Stimulated activated CD8-positive, alpha-beta memory T cell treated with anti-CD3 and anti-CD28 coated beads, Interleukin-12 subunit alpha, Interleukin-12 subunit beta, amount 100 ng/mL, for 24 hours (primary cell): ENCODE data around the gene CCDC50.

Experiments used
- DNase-seq: peaks from one replicate; pipeline ENCODE4 v3.0.0-alpha.2; 2020; ENCODE audit errors: extremely low read depth

The CCDC50 gene

DNA sequence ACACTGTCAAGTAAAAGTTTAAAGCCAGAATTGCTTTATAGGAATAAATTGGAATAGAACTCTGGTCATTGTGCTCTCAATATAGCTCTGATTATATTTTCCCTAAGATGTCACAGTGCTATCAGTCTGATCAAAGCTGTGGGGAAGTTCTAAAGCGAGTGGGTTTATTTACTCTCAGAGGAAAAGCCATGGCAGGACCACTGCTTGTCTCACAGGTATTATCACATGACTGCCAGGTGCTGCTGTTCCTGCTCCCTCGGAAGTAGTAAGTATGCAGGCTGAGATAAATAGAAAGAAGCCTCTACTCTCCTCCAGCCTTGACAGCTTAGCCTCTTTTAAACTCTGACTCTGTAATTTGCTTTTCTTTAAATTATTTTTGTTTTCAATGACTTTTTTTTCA is 50.3 kb downstream of the CCDC50 start:
- no peak for DNase-seq

DNA sequence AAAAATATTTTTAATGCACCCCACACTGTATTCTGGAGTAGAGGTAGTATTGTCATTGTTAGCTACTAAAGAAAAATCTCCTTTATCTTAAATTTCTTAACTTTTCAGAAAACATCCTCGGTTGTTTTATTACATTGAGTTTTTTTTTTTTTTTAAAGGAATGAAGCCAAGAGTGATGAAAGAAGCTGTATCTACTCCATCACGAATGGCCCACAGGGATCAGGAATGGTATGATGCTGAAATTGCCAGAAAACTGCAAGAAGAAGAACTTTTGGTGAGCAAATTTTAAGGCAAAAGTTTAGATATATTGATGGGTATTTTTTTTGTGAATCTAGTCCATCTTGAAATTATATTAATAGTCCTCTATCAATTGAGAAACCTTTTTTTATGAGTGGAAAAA is 50.8 kb downstream of the CCDC50 start:
- no peak for DNase-seq

DNA sequence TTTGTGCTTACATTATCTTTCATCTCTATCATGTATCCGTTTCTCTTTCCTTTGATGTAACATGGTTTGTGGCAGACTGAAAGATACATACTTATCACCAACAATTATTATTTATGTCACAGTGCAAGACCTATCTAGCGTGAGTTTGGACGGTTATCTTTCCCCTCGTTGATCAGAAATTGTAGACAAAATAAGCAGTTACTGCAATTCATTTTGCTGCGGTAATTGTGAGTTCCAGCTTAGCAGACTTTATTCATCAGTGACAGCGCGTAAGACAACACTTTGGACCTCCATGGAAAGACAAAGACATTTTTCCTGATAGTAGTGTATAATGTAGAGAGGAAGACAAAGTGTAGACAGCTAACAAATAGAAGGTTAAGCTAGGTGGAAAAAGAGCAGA is 52.1 kb downstream of the CCDC50 start:
- no peak for DNase-seq

DNA sequence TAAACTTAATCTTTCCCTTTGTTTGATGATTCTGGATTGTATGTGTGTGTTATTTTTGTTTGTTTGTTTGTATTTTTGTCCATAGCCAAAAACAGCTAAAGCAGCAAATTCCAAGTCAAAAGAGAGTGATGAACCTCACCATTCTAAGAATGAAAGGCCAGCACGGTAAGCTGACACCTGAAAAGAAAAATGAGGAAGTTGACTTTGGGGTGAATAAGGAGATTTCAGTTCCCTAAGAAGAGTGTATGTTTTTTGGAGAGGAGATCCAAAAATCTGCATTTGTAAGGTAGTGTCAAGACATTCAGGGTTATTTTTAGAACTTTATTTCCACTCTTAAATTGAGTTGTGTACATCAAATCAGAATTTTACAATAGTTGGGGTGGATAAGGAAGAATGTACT is 53.5 kb downstream of the CCDC50 start:
- no peak for DNase-seq

DNA sequence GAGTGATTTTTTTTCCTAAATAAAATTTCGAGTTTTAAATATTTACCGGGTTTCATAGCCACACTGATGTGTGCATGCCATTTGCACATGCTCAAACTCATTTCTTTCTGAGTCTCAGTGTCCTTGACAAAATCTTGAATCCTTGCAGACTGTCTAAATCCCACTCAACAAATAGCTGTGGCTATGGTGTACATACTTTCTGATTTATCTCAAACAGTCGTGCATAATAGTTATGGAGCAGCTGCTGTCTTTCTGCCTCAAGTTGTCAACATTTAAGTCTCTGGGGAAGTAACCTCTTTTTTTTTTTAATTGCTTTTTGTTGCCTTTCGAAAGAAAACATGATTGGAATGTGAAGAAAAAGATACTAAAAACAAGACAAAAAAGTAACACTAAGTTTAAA is 53.9 kb downstream of the CCDC50 start:
- no peak for DNase-seq

DNA sequence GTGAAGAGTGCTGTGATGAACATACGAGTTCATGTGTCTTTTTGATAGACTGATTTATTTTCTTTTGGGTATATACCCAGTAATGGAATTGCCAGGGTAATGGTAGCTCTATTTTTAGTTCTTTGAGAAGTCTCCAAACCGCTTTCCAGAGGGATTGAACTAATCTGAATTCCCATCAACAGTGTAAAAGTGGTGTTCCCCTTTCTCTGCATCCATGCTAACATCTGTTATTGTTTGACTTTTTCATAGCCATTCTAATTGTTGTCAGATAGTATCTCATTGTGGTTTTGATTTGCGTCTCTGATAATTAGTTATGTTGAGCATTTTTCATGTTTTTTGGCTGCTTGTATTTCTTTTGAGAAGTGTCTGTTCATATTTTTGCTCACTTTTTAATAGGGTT is 55.9 kb downstream of the CCDC50 start:
- DNase-seq: no peak

DNA sequence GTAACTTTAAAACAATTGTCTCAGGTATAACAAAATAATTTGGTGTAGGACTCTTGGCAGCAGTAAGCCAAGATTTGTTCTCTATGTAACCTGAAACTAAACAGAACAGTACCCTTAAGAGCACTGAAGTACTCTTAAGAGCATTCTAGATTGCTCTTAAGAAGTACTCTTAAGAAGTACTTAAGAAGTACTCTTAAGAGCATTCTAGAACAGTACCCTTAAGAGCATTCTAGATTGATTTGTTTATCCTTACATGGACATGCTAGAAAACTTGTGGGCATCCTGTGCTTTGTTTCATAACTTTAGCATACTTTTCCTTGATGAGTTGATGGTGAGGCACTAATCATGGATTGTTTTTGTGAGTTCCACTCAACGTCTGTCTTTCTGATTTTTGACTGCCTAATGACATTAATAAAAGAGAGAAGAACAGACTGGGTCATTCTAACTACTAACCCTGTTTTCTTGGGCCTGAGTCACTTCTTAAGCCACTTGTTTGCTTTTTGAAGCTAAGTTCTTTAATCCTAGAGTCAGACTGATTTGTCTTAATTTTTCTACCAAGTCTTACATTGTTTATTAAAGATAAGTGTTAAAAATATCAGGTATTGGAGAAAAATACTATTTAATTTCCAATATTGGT is 58.4 kb downstream of the CCDC50 start:
- no peak for DNase-seq

DNA sequence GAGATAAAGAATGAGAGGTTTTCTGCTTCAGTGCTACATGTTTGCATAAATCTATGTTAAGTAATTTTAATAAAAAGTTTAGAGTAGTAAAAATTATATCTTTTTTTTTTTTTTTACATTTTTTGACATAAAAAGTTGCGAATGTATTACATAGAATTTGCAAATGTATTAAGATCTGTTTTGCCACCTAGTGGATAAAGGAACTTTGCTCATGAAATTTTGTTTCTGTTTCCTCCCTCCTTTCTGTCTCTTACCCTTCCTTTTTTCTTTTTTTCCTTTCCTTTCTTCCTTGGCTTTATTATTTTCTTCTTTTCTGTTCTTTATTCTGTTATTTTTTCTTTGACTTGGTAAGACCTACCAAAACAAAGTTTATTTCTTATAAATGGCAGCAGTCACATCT is 59.6 kb downstream of the CCDC50 start:
- no peak for DNase-seq

DNA sequence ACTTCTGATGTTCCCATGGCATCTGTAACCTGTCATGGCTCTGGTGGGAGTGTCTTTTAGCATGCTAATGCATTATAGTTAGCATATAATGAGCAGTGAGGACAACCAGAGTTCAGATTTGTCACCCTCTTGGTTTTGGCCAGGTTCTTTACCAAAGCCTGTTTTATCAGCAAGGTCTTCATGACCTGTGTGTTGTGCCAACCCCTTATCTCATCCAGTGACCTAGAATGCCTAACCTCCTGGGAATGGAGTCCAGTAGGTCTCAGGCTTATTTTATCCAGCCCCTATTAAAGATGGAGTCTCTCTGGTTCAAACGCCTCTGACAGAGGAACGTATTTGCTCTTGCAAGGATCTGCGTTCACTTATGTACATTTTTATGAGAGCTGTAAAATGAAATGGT is 61.4 kb downstream of the CCDC50 start:
- DNase-seq: no peak

DNA sequence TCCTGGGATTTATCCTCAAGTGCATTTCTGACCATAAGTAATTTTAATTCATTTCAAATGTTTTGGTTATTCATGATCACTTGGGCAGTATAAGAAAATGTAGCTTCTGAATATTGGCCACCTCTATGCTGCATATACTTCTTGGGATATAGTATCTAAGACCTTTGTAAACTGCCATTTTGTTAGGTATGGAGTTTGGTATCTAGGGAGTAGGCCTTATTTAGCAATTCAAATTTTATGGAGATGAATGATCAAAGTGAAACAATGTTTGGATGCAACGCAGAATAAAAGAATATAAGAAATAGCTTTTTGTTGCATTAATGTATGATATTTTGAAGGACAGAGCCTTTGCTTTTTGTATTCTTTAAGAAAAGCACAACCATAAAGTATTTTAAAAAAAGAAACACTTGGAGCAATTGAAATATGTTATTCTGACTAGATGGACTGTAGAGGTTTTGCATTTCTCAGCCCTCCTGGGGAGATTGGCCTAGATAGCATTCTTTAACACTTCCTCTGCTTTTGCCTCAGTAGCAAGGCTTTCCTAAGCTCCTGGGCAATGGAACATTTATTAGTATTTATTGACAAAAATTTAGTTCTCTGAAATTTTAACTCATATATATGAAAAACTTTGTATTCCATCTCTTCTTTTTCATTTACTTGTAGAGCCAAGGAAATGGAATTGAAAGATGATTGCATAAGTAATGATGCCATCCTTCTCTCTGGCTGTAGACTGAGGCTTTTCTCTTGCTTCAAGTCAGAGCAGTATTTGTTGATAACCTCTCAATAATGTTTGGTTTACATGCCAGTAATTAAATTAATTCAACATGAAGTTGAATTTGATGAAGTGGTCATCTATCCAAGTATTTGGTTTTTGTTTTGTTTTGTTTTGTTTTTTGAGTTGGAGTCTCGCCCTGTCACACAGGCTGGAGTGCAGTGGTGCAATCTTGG is 62.9 kb downstream of the CCDC50 start:
- DNase-seq: no peak

DNA sequence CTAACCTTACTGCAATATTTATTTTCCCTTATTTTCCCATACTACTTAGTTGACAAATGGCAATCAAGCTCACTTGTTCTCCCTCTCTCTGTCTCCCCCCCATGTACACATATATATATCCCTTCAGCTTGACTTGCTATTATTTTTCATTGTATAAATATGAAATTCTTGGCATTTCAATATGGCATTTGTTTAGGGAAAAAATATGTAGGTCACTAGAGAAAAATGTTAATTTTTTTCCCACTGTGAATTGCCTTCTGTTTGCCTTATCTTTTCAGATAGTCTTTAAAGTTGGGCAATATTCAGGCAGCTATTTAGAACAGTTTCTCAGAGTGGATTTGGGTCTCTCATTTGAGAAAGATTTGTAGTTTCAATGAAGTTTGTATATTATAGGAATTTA is 64.0 kb downstream of the CCDC50 start:
- no peak for DNase-seq

DNA sequence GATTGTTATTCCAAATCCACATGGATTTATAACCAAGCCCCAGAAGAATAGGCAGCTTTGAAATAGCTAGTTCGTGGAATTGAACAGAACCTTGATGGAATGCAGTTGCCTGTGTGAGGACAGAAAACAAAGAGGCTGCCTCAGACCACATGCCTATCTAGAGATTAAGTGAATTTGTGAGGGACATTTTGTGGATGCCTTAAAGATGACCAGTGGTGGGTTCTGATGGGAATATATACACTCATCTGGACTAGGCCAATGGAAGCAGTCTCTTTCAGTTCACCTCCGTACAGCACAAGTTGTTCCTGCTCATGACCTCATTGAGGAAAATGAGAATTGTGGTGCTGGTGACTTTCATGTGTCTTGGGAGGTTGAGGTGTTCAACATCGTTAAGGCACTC is 68.6 kb downstream of the CCDC50 start:
- DNase-seq: no peak

DNA sequence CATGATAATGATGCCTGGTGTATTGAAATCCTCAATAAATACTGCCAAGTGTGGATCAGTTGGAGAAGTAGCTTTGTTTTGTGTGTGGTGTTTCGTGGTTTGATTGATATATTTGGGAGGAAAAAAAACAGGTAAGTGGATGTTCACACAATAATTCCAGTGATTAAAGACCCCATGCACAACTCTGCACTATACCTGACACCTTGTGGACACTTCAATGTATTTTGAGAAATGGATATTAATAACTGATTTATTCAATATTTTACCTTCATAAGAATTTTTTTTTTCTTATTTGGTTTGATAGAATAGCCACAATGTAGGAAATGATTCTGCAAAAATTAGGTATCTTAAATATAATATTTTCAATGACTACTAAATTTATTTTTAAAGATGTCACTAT is 69.4 kb downstream of the CCDC50 start:
- DNase-seq: no peak

DNA sequence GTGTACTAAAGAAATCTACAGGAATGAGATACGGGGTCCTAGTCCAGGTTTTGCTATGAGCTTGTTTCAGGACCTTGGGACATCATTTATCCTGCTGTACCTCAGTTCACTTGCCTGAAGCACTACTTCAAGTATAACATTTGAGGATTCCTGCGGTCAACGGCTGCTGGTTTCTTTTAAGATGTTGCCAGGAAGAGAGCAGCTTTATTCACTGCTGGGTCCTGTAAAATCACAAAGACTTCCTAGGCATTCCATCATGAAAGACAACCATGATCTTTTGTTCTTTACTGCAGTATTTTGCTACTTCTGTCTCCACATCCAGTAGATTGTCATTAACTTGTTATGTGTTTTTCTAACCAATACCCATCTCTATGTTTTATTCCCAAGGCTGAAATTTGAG is 70.7 kb downstream of the CCDC50 start:
- no peak for DNase-seq

DNA sequence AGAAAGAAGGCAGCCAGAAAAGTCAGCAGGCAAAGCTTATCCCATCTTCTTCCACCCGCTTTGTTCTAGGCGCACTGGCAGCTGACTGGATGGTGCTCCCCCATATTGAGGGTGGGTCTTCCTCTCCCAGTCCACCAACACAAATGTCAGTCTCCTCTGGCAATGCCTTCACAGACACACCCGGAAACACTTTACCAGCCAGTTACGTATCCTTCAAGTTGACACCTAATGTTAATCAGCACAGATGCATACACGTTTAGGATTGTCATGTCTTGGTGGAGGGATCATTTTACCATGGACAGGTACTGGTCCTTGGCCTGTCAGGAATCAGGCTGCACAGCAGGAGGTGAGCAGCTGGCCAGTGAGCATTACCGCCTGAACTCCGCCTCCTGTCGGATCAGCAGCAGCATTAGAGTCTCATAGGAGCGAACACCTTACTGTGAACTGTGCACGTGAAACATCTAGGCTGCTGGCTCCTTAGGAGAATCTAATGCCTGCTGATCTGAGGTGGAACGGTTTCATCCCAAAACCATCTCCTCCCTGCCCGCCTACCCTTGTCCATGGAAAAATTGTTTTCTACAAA is 72.7 kb downstream of the CCDC50 start:
- DNase-seq: no peak

DNA sequence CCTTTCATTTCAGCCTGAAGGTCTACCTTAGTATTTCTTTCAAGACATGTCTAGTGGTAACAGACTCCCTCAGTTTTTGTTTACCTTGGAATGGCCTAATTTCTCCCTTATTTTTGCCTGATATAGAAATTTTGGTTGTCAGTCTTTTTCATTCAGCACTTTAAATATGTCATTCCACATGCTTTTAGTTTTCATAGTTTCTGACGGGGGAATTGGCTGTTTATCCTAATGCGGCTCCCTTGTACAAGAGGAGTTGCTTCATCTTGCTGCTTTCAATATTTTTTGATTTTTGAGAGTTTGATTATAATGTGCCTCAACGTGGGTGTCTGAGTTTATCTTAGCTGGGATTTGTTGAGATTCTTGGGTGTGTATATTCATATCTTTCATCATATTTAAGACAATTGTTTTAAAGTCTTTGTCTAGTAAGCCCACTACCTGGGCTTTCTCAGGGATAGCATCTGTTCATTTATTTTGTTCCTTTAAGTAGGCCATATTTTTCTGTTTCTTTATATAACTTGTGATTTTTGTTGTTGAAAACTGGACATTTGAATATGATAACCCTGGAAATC is 80.7 kb downstream of the CCDC50 start:
- no peak for DNase-seq

DNA sequence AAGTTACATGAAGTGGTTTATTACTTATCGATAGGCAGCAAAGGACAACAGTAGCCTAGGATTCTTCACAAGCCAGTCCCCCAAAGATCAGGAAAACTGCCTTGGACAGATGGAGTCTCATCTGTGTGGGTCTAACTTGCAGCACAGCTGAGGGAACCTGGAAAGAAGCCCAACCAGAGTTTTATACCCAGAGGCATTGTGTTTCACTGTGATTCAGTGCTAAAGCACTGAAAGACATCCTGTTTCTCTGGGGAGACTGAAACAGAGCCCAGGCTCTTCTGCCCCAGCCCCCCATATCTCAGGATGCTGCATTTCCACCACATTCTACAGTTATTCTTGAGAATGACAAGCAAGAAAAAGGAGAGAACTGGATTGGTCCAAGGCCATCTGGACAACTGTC is 83.6 kb downstream of the CCDC50 start:
- no peak for DNase-seq

DNA sequence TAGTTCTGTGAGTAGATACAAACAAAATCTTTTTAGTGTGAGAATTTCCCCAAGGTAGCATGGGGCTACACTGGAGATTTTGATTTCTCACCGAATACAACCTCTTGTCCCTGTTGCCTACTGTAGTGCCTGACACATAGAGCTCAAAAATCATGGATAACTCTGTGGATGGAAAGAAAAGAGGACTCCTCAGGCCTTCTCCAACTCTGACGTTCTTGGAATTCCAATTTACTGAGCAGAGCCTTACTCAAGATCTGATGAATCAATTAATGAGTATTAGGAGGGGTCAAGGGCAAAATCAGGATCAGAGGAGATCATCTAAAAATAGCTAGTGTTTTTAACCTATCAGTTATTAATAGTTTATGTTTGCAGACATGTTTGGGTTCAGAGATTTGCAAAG is 85.1 kb downstream of the CCDC50 start:
- DNase-seq: no peak

DNA sequence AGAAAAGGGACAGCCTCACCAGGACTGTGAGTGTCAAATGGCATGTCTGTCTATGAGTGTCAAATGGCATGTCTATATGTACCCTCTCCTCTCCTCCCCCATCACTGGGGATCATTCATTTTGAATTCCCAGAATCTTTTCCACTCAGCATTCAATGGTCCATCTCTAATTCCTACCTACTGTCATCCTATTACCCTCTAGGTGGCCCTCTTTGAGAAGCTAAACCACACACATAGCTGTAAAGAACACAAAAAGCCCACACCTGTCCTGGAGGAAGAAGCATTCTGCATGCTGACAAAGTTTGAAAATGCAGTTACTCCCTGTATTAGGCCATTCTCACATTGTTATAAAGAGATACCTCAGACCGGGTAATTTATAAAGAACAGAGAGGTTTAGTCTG is 85.5 kb downstream of the CCDC50 start:
- DNase-seq: no peak

DNA sequence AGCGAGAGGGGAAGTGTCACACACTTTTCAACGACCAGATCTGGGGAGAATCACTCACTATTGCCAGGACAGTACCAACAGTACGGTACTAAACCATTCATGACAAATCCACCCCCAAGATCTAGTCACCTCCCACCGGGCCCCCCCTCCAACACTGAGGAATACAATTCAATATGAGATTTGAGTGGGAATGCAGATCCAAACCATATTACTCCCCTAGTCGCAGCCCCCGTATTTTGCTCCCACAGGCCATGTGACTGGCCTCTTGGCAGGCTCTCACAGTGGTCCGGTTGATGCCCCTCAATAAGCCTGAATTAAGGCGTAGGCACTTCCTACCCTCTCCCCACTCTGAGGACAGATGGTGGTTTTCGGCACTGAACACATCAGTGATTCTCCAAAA is 86.4 kb downstream of the CCDC50 start:
- no peak for DNase-seq

DNA sequence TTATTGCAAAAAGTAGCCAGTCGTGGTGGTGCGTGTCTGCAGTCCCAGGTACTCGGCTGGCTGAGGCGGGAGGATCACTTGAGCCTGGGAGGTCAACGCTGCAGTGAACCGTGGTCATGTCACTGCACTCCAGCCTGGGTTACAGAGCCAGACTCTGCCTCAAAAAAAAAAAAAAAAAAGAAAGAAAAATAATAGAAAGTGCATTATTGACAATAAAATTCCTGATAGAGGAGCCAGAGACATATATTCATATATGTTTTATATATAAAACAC is 88.2 kb downstream of the CCDC50 start:
- DNase-seq: no peak

DNA sequence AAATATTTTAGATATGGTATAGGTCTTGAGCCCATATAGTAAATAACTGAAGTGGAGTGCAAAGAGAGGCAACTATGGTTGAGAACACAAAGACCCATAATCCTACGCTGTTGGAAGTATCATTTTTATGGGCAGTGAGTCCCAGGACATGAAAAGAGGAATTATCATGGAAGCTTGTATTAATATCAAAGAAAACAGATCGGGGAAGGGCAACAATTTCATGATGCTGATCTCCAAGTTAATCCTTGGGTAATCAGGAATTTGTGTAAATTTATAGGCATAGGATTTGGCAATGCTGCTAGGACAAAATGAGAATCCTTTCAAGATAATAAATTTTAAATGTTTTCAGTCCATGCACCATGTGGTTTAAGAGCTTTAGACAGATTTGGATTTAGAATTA is 91.6 kb downstream of the CCDC50 start:
- no peak for DNase-seq

DNA sequence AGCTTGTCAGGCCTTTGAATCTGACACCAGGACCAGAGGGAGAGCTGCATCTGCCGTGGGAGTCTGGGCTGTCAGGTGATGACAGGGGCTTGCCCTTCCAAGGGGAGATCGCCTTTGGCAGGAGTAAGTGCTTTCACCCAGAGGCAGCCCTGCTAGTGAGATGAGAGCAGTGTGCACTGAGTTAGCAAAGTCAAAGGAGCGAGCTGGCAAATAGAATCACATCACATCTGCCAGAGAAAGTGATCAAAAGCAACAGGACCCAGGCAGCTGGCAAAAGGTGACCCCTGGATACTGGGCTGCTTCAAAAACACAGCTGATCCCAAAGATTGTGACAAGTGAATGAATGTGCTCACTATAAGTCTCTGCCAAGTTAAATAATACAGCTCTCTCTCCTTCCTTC is 95.7 kb downstream of the CCDC50 start:
- DNase-seq: no peak
